ENCODE measurements around the gene SHPK.

The SHPK gene

DNA sequence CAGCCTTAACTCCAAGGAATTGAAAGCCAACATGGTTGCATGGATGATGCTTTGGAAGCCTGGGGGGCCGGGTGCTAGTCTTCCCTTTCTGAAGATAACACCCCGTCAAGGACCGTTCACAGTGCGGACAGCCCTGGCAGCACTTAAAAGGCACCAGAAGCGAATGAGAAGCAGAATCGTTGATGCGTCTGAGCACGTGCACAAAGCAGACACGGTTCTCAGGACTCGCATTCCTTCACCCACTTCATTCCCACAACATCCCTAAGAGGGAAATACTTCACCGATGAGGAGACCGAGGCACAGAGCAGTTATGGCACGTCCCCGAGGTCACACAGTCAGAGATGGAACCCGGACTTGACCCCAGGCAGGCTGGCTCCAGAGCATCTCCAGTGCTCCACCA is 41.1 kb downstream of the SHPK start:
- TF ChIP-seq, protein P1, sequence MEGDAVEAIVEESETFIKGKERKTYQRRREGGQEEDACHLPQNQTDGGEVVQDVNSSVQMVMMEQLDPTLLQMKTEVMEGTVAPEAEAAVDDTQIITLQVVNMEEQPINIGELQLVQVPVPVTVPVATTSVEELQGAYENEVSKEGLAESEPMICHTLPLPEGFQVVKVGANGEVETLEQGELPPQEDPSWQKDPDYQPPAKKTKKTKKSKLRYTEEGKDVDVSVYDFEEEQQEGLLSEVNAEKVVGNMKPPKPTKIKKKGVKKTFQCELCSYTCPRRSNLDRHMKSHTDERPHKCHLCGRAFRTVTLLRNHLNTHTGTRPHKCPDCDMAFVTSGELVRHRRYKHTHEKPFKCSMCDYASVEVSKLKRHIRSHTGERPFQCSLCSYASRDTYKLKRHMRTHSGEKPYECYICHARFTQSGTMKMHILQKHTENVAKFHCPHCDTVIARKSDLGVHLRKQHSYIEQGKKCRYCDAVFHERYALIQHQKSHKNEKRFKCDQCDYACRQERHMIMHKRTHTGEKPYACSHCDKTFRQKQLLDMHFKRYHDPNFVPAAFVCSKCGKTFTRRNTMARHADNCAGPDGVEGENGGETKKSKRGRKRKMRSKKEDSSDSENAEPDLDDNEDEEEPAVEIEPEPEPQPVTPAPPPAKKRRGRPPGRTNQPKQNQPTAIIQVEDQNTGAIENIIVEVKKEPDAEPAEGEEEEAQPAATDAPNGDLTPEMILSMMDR (IDR thresholded peaks at IDR 0.05), result no peak
- Mint-ChIP-seq H3K27me3 (ENCODE audit: low read depth, poor library complexity) (no peaks in the 10 kb centered on the region), H3K27ac (no peak overlapping the region)

GRCh38 chr17:3594051-3594800 is 41.8 kb downstream of the SHPK start:
- no peak for DNase-seq
- Mint-ChIP-seq H3K9me3 (no peaks in the 10 kb centered on the region), H3K4me1 (peaks cover 27% of the 10 kb centered on the region), H3K27me3 (ENCODE audit: low read depth, poor library complexity) (no peaks in the 10 kb centered on the region), H3K36me3 (ENCODE audit: low read depth) (peaks cover 19% of the 10 kb centered on the region), H3K27ac (peak overlapping the region; percentile 80), H3K4me3 (no peak overlapping the region)
- TF ChIP-seq, protein P1 (IDR thresholded peaks at IDR 0.05), result no peak

More for the DNA sequence above, 41.1 kb downstream of the SHPK start:
- Mint-ChIP-seq H3K36me3 (ENCODE audit: low read depth) (peaks cover 19% of the 10 kb centered on the region), H3K4me3 (no peak overlapping the region), H3K4me1 (peaks cover 27% of the 10 kb centered on the region), H3K9me3 (no peaks in the 10 kb centered on the region)
- no peak for DNase-seq

DNA sequence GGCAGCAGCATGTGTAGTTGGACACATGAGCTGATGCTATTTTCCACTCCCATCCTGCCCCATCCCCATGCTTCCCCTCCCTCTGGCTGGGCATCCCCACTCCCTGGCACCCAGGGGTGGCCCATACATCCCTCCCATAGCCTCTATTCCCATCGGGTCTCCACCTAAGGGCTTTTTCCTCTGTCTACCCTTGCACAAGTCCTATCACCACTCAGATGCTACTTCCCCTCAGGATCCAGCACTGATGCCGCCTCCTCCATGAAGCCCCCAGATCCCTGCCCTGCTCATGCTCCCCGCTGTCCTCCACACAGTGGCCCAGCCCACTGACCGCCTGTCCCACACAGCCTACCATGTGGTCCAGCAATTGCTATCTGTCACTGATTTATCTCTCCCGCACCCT is 42.7 kb downstream of the SHPK start:
- Mint-ChIP-seq H3K27ac (no peak overlapping the region), H3K9me3 (no peaks in the 10 kb centered on the region), H3K4me1 (peaks cover 27% of the 10 kb centered on the region), H3K4me3 (no peak overlapping the region), H3K36me3 (ENCODE audit: low read depth) (peaks cover 18% of the 10 kb centered on the region), H3K27me3 (ENCODE audit: low read depth, poor library complexity) (no peaks in the 10 kb centered on the region)
- TF ChIP-seq, protein P1 (IDR thresholded peaks at IDR 0.05), result no peak
- no peak for DNase-seq

- Mint-ChIP-seq H3K27me3 (ENCODE audit: low read depth, poor library complexity) (no peaks in the 10 kb centered on the region), H3K4me1 (peaks cover 22% of the 10 kb centered on the region), H3K4me3 (no peak overlapping the region), H3K9me3 (no peaks in the 10 kb centered on the region), H3K36me3 (ENCODE audit: low read depth) (peaks cover 18% of the 10 kb centered on the region), H3K27ac (no peak overlapping the region)
- TF ChIP-seq, protein P1 (IDR thresholded peaks at IDR 0.05), result no peak
- DNase-seq, result no peak
These were observed 43.7 kb downstream of the SHPK start for GRCh38 chr17:3592216-3592860.

DNA sequence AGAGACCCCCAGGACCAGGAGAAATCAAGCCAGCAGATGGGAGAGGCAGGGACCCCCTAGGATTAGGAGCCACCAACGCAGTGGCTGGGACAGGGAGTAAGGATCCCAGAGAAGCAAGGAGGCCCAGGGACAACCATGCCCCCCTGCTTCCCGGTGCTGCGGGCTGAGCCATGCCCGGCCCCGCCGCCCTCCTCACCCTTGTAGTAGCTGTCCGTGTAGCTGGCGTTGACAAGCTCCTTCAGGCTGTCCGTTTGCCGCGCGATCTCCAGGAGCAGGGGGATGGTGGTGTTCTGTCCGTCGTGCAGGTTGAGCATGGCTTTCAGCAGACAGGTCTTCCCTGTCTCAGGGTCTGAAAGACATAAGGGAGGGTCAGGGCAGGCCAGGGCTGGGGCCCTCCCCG is 45.3 kb downstream of the SHPK start:
- Mint-ChIP-seq H3K4me1 (peaks cover 15% of the 10 kb centered on the region), H3K27ac (no peak overlapping the region), H3K4me3 (no peak overlapping the region), H3K9me3 (no peaks in the 10 kb centered on the region), H3K36me3 (ENCODE audit: low read depth) (peaks cover 25% of the 10 kb centered on the region), H3K27me3 (ENCODE audit: low read depth, poor library complexity) (no peaks in the 10 kb centered on the region)
- TF ChIP-seq, protein P1 (IDR thresholded peaks at IDR 0.05), result no peak
- DNase-seq, result no peak

All from nephron progenitor cell (in vitro differentiated cells).